Skeletal muscle cell (primary cell): ENCODE results near the gene MZB1.
A peak's percentile ranks its signal among the peaks of the same experiment; 100 is the strongest.
"Not testable (repeated sequence)": the region's sequence is repeated elsewhere in the genome, so short reads cannot be mapped to it uniquely, and the experiment has no call there.

Experiments used
- DNase-seq: peaks from one replicate; pipeline ENCODE4 v3.0.0-alpha.2; 2010; ENCODE audit warnings: low read depth
- H3K4me3 ChIP-seq: 2 replicates; pipeline ENCODE4 v1.5.1; 2011; ENCODE audit warnings: low read depth, mild to moderate bottlenecking, control low read depth, low read length, moderate library complexity

The MZB1 gene

GRCh38 chr5:139413153-139413552 is 23.4 kb upstream of the MZB1 start:
- DNase-seq, result no peak
- no peak overlapping the region for H3K4me3 ChIP-seq

- no peak overlapping the region for H3K4me3 ChIP-seq
- DNase-seq, result no peak
Measured at GRCh38 chr5:139410993-139411828, 21.5 kb upstream of the MZB1 start.

DNA sequence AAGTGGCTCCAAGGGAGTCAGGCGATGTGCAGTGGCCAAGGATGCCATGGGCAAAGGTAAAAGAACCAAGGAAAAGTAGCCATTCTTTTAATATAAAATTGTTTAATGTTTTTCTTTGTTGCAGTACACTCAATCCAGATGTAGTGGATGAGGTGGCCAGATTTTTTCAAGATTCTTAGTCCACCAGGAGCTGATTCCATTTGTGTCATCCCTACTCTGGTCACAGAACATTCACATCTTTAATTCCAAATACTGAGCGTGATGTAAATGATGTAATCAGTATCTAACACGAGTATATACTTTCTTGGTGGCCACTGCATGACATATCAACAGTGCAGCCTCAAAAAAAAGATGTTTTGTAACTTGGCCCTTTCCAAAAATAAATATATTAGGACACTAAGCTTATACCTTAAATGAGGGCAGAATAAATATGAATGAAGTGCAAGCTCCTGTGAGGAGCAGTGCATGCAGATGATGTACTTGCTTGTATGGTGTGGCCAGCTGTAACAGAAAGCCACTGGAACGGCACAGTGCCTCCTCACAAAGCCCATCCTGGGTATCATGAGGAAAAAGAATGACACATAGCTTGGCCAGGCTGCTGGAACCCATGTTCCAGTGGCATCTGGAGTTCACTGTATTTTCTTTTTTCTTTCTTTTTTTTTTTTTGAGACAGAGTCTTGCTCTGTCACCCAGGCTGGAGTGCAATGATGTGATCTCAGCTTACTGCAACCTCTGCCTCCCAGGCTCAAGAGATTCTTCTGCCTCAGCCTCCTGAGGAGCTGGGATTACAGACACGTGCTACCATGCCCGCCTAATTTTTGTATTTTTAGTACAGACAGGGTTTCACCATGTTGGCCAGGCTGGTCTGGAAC is 20.6 kb upstream of the MZB1 start:
- DNase-seq, result no peak
- no peak overlapping the region for H3K4me3 ChIP-seq

DNA sequence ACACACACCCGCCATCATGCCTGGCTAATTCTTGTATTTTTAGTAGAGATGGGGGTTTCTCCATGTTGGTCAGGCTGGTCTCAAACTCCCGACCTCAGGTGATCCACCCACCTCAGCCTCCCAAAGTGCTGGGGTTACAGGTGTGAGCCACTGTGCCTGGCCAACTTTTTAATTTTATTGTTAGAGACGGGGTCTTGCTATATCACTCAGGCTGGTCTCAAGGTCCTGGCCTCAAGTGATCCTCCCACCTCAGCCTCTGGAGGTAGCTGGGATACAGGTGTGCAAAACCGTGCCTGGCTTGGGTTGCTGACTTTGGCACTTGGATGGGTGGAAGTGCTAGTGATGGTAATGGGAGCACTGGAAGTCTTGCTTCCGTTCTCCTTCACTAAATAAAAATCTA is 19.4 kb upstream of the MZB1 start:
- H3K4me3 ChIP-seq, DNase-seq: not testable (repeated sequence)

DNA sequence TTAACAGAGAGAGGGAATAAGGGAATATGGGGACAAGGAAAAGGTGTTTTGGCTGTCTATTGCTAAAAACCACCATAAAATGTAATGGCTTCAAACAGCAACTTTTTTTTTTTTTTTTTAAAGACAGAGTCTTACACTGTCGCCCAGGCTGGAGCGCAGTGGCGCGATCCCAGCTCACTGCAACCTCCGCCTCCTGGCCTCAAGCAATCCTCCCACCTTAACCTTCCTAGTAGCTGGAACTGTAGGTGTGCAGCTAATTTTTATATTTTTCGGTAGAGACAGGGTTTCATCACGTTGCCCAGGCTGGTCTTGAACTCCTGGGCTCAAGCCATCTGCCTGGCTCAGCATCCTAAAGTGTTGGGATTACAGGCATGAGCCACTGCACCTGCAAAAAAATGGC is 18.5 kb upstream of the MZB1 start:
- no peak overlapping the region for H3K4me3 ChIP-seq
- no peak for DNase-seq

DNA sequence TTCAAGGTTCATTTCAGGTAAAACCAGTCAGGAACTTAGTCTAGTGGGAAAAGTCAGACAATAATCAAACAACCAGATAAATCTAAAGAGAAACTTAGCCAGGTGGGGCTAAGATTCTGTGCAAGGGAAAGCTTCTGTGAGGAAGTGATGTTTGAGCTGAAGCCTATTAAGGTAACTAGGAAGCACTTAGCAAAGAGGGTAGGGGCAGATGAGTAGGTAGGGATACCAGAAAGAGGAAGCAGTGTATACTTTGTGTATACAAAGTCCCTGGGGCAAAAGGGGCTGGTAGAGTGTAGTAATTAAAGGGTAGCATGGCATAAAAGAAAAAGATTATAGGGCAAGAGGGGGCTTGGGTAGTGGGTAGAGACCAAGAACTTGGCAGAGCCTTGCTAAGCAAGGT is 17.8 kb upstream of the MZB1 start:
- DNase-seq, result no peak
- H3K4me3 ChIP-seq, result no peak overlapping the region

DNA sequence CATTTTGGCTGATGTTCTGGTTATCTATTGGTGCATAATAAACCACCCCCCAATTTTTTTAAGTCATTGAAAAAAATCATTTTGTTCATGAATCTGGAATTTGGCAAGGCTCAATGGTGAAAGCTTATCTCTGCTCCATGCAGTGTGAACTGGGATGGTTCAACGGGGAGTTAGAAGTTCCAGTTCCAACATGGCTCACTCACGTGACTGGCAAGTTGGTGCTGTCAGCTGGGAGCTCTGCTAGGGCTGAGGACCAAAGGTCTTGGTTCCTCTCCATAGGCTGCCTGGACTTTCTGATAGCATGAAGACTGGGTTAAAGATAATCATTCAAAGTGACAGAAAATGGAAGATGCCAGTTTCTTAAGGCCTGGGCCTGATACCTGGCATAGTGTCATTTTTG is 17.2 kb upstream of the MZB1 start:
- H3K4me3 ChIP-seq, result no peak overlapping the region
- no peak for DNase-seq

DNA sequence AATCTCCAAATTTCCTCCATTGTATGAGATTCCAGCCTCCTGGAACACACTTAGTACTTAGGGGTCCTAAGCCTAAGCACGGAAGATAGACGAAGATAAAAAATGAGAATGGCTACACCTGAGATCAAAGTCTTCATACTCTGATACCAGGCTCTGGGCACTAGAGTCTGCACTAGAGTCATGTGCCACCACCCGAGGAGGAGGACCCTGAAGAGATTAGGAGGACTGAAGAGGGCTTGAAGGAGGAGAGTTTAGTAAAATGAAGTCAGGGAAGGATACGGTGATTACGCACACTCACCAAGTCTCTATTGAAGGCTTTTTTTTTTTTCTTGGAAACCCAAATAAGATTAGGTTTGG is 14.7 kb upstream of the MZB1 start:
- DNase-seq, result no peak
- H3K4me3 ChIP-seq, result peak overlapping the region; percentile 53

- peak within 1 kb of the TSS; percentile 53 for H3K4me3 ChIP-seq
Measured at GRCh38 chr5:139403787-139404483, 14.2 kb upstream of the MZB1 start, which contains the start of gene SPATA24. TSS of gene SPATA24 (minus strand) at chr5:139404089. CDS start at chr5:139404060, 29 bp downstream.

GRCh38 chr5:139403418-139403786 is 13.7 kb upstream of the MZB1 start:
- H3K4me3 ChIP-seq, result peak overlapping the region; percentile 53
- DNase-seq, result no peak

More at GRCh38 chr5:139403787-139404483, 14.2 kb upstream of the MZB1 start, which contains the start of gene SPATA24:
- peak; percentile 92 for DNase-seq

DNA sequence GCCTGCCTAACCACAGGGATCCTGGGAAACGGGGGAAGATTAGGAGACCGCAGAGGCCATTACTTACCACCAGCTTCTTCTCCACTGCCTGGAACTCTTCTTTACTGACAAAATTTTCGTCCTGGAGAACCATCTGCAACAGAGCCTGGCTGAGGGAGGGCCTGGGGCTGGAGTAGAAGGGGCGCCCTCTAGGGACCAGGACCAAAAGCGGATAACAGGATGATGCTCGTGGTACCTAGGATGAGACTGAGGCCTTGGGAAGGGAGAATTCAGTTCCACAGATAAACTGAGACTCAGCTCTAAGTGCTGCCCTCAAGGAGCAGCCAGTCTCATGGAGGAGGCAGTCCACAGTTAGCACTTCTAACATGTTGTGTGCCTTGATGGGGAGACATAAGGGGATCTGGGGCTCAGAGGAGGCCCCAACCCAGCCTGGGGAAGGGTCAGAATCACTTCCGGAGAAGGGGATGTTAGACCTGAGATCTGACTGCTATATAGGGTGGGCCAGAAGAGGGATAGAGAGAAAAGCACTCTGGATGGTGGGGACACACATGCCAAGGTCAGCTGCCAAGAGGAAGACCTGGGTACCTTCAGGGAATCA is 12.9 kb upstream of the MZB1 start:
- no peak overlapping the region for H3K4me3 ChIP-seq
- DNase-seq, result no peak

- H3K4me3 ChIP-seq, result no peak overlapping the region
- no peak for DNase-seq
Measured at GRCh38 chr5:139401546-139401945, 11.8 kb upstream of the MZB1 start.

- DNase-seq, result no peak
- no peak overlapping the region for H3K4me3 ChIP-seq
Measured at GRCh38 chr5:139399501-139400121, 9.9 kb upstream of the MZB1 start.

DNA sequence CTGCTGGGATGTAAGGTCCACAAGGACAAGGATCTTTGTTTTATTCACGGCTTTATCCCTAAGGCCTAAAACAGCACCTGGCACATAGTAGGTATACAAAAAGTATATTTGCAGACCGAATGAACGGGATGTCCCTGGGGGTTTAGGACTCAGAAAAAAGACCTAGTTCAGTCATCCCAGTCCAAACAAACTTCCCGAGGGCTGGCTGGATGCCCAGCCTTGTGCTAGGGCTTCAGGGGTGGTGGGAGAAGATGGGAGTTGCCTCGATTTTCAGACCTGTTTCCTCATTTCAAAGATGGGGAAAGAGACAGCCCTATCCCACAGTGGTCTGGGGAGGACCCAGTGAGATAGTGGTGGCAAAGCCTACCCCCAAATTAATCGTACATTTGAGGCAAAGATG is 8.2 kb upstream of the MZB1 start:
- H3K4me3 ChIP-seq, result no peak overlapping the region
- no peak for DNase-seq

- no peak overlapping the region for H3K4me3 ChIP-seq
- DNase-seq, result no peak
Measured at GRCh38 chr5:139396691-139397090, 7.0 kb upstream of the MZB1 start.

DNA sequence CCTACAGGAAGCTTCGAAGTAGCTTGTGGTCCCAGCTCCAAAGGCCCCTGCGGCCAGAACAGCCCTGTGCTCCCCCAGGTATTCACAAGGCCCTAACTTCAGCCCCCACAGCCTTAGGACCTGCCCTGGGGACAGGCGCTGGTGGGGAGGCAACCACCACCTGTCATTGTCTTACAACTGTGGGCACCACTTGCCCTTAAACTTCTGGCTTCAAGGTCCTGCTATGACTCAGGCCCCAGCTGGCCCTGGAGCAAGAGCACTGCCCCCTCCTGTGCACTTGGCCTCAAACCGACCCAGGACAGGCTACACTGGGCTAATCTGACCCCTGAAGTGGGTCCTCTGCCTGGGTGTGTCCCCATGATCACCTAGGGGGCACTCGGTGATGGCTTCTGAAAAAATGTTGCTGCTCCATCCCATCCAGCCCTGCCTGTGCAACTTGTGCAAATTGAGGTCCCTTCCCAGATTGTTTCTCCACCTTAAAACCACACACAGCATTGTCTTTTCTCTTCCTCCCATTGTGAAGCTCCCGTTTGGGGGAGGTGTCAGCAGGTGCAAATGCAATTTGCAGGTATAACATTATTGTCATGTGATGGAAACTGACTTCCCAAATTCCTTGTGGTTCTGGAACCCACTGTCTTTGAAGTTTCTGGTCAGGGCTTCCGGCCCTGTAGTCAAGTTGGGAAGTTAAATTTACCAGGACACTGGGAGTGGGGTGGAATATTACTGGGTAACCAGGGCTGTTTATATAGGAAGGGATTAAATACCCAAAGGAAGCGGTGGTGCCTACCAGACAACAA is 6.3 kb upstream of the MZB1 start:
- DNase-seq, result no peak
- no peak overlapping the region for H3K4me3 ChIP-seq

DNA sequence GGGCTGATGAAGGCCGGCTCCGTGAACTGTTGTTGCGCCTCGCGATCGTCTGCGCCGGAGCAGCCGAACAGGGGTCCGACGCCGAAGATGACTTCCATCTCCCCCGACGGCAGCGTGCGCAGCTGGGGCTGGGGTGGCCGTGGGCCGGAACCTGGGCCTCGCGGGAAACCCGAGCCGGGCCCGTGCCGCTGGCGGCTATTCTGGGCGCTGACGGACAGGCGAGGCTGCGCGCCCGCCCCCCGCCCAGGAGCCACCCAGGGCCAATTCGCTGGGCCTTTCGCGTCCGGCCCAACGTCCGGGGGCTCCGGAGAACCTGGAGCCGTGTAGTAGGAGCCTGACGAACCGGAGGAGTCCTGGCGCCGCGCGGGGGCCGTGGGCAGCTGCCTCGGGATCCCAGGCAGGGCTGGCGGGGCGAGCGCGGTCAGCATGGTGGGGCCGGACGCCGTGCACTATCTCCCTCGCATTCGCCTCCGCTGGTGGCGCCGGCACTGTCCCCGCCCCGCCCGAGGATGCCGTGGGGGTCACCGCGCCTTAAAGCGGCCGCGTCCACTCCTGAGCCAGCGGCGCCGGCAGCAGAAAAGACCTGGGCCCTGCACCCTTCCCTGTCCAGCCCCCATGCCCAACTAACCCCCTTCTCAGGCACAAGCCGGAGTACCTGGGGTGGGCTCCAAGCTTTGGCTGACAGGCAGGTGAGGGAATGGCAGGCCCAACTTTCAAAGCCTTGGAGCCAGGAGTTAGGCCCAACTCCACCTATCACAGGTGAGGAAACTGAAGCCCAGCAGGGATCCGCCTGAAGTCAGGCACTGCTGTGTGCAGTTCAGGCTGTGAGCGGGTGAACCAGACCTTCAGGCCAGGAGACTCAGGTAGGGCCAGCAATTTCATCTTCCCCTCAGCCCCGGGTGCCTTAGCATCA is 5.2 kb upstream of the MZB1 start, which contains the start of gene PROB1:
Gene PROB1, minus strand, starts transcription at position 451 of the 913 bp plus-strand sequence. Its CDS starts 23 bp downstream, at position 428.
- no peak for DNase-seq

More for the DNA sequence above, 5.2 kb upstream of the MZB1 start, which contains the start of gene PROB1:
- H3K4me3 ChIP-seq, result peak within 1 kb of the TSS; percentile 38
